ENCODE data around the gene PGBD4. TPM values are rescaled to one million over a fixed set of nuclear protein-coding genes. Genes with fewer than 3 reads are reported as not detected.

PGBD4 gene
- total RNA-seq, 2 donors from 2014 or later: 0.68 to 0.93 TPM

DNA sequence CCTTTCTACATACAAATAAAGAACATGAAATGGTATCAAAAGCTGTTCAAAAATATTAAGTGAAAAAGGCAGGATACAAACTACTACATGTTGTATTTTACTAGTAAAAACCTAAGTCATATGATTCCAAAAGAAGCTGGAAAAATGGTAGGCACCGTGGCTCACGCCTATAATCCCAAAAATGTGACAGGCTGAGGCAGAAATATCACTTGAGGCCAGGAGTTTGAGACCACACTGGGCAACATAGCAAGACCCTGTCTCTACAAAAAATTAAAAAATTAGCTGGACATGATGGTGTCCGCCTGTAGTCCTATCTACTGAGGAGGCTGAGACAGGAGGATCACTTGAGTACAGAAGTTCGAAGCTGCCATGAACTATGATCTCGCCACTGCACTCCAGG, 2.0 kb upstream of the PGBD4 start:
- Histone ChIP-seq H3K4me3 (ENCODE audit: low read length) (peak overlapping the region; percentile 97), H3K27me3 (ENCODE audit: control insufficient read depth, insufficient read depth, low read length, poor library complexity, severe bottlenecking) (no peaks in the 10 kb centered on the region), H3K27ac (ENCODE audit: low read depth, low read length) (no peak overlapping the region), H3K4me1 (ENCODE audit: control insufficient read depth, insufficient read depth, low read length) (no peaks in the 10 kb centered on the region), H3K9me3 (ENCODE audit: control insufficient read depth, low read length) (no peaks in the 10 kb centered on the region), H3K36me3 (ENCODE audit: control insufficient read depth, insufficient read depth, low read length) (peaks cover 10% of the 10 kb centered on the region), H3K9ac (ENCODE audit: extremely low read depth, low read length, poor library complexity, severe bottlenecking) (no peak overlapping the region)
- Mint-ChIP-seq H3K9me3 (no peaks in the 10 kb centered on the region), H3K27ac (no peak overlapping the region), H3K4me3 (no peak overlapping the region), H3K27me3 (ENCODE audit: insufficient read depth) (no peaks in the 10 kb centered on the region), H3K4me1 (peaks cover 12% of the 10 kb centered on the region), H3K36me3 (ENCODE audit: low read depth) (peaks cover 7% of the 10 kb centered on the region)
- WGBS, 2 experiments (ENCODE audit: insufficient coverage in 1 of 2, insufficient read length in 1 of 2): 92 to 94% methylated on average over 3 to 5 of the region's 5 CpGs
- TF ChIP-seq, protein P1, sequence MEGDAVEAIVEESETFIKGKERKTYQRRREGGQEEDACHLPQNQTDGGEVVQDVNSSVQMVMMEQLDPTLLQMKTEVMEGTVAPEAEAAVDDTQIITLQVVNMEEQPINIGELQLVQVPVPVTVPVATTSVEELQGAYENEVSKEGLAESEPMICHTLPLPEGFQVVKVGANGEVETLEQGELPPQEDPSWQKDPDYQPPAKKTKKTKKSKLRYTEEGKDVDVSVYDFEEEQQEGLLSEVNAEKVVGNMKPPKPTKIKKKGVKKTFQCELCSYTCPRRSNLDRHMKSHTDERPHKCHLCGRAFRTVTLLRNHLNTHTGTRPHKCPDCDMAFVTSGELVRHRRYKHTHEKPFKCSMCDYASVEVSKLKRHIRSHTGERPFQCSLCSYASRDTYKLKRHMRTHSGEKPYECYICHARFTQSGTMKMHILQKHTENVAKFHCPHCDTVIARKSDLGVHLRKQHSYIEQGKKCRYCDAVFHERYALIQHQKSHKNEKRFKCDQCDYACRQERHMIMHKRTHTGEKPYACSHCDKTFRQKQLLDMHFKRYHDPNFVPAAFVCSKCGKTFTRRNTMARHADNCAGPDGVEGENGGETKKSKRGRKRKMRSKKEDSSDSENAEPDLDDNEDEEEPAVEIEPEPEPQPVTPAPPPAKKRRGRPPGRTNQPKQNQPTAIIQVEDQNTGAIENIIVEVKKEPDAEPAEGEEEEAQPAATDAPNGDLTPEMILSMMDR (conservative IDR thresholded peaks at IDR 0.05): no peak
- no peak for DNase-seq

DNA sequence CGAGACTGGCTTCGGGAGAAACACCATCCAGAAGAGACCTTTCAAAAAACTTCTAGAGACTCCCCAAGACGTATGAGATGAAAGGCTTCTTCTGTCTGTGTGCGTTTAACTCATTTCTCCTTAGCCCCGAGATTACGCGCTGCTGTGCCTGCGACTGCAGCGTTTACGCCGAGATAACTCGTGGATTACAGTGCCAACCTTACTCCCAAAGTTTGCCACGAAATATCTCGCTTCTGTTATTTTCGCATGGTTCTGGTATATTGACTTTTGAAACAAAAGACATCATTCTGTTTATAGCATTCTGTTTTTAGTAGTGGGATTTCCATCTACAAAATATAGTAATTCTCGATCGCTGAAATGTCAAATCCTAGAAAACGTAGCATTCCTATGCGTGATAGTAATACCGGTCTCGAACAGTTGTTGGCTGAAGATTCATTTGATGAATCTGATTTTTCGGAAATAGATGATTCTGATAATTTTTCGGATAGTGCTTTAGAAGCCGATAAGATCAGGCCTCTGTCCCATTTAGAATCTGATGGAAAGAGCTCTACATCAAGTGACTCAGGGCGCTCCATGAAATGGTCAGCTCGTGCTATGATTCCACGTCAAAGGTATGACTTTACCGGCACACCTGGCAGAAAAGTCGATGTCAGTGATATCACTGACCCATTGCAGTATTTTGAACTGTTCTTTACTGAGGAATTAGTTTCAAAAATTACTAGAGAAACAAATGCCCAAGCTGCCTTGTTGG, 467 bp downstream of the PGBD4 start:
- no peaks in the 10 kb centered on the region for H3K27me3 Mint-ChIP-seq (ENCODE audit: insufficient read depth)
- H3K9me3 ChIP-seq (ENCODE audit: control insufficient read depth, low read length): no peaks in the 10 kb centered on the region
- peaks cover 4% of the 10 kb centered on the region for H3K36me3 Mint-ChIP-seq (ENCODE audit: low read depth)
- peak overlapping the region; percentile 52 for H3K9ac ChIP-seq (ENCODE audit: extremely low read depth, low read length, poor library complexity, severe bottlenecking)
- no peaks in the 10 kb centered on the region for H3K36me3 ChIP-seq (ENCODE audit: control insufficient read depth, insufficient read depth, low read length)
- H3K27ac ChIP-seq (ENCODE audit: low read depth, low read length): peak overlapping the region; percentile 18
- H3K27me3 ChIP-seq (ENCODE audit: control insufficient read depth, insufficient read depth, low read length, poor library complexity, severe bottlenecking): no peaks in the 10 kb centered on the region
- H3K4me1 Mint-ChIP-seq: peaks cover 12% of the 10 kb centered on the region
- H3K4me1 ChIP-seq (ENCODE audit: control insufficient read depth, insufficient read depth, low read length): no peaks in the 10 kb centered on the region
- peak overlapping the region; percentile 100 for H3K4me3 Mint-ChIP-seq
- DNase-seq: no peak
- H3K4me3 ChIP-seq (ENCODE audit: low read length): peak overlapping the region; percentile 97
- H3K27ac Mint-ChIP-seq: peak overlapping the region; percentile 100
- H3K9me3 Mint-ChIP-seq: no peaks in the 10 kb centered on the region
- TF ChIP-seq, protein P1 (conservative IDR thresholded peaks at IDR 0.05): no peak
- WGBS, 2 experiments (ENCODE audit: insufficient coverage in 1 of 2, insufficient read length in 1 of 2): 35 to 44% methylated on average over 23 to 29 of the region's 29 CpGs

DNA sequence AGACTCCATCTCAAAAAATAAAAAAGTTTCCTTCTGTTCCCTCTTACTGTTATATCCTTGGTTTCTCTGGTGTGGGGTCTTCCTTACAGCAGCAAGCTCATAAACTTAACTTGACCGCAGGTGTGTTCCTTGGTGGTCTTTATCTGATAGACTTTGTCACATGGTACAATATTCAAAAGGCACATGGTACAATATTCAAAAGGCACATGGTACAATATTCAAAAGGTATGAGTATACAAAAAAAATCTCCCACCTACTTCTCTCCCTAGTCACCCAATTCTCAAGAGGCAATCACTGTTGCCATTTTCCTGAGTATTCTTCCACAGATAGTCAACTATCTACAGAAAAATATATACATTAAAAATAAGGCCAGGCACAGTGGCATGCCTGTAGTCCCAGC, 4.5 kb downstream of the PGBD4 start:
- Histone ChIP-seq H3K9ac (ENCODE audit: extremely low read depth, low read length, poor library complexity, severe bottlenecking) (no peak overlapping the region), H3K9me3 (ENCODE audit: control insufficient read depth, low read length) (no peaks in the 10 kb centered on the region), H3K27me3 (ENCODE audit: control insufficient read depth, insufficient read depth, low read length, poor library complexity, severe bottlenecking) (no peaks in the 10 kb centered on the region), H3K4me3 (ENCODE audit: low read length) (no peak overlapping the region), H3K27ac (ENCODE audit: low read depth, low read length) (no peak overlapping the region), H3K4me1 (ENCODE audit: control insufficient read depth, insufficient read depth, low read length) (no peaks in the 10 kb centered on the region), H3K36me3 (ENCODE audit: control insufficient read depth, insufficient read depth, low read length) (no peaks in the 10 kb centered on the region)
- Mint-ChIP-seq H3K27me3 (ENCODE audit: insufficient read depth) (no peaks in the 10 kb centered on the region), H3K4me3 (no peak overlapping the region), H3K9me3 (no peaks in the 10 kb centered on the region), H3K36me3 (ENCODE audit: low read depth) (peaks cover 4% of the 10 kb centered on the region), H3K4me1 (peaks cover 10% of the 10 kb centered on the region), H3K27ac (no peak overlapping the region)
- WGBS, 2 experiments (ENCODE audit: insufficient coverage in 1 of 2, insufficient read length in 1 of 2): 82% methylated on average over 1 of the region's 1 CpG; no CpG with 5 or more reads in 1 of the 2 experiments
- TF ChIP-seq, protein P1 (conservative IDR thresholded peaks at IDR 0.05): no peak
- no peak for DNase-seq
